Anterior cingulate cortex (tissue), 58 donors: ENCODE measurements around the gene DAZAP1.

Experiments
- DNase-seq, 58 donors: peaks; one replicate each; lab custom pipeline; 2025; lab: John Stamatoyannopoulos, UW

The DAZAP1 gene

GRCh38 chr19:1452802-1453524, 45.6 kb downstream of the DAZAP1 start:
- peak in 2 of 58 donors; percentile 24 to 54 for DNase-seq

- DNase-seq: peak; percentile 37 to 98 (median 93)
Observed at GRCh38 chr19:1453525-1454364, 46.4 kb downstream of the DAZAP1 start.

GRCh38 chr19:1455002-1455335, 47.6 kb downstream of the DAZAP1 start:
- DNase-seq: no peak

GRCh38 chr19:1455336-1456120, 48.1 kb downstream of the DAZAP1 start:
- peak in 14 of 58 donors; percentile 8 to 73 (median 28) for DNase-seq

GRCh38 chr19:1456121-1456900, 48.9 kb downstream of the DAZAP1 start:
- DNase-seq: no peak

GRCh38 chr19:1457031-1457739, 49.8 kb downstream of the DAZAP1 start:
- no peak for DNase-seq

GRCh38 chr19:1457892-1458291, 50.5 kb downstream of the DAZAP1 start:
- no peak for DNase-seq

- no peak for DNase-seq
Observed at GRCh38 chr19:1459479-1459878, 52.1 kb downstream of the DAZAP1 start.

GRCh38 chr19:1460033-1460995, 52.9 kb downstream of the DAZAP1 start:
- DNase-seq: no peak

- no peak for DNase-seq
Observed at GRCh38 chr19:1461862-1462261, 54.5 kb downstream of the DAZAP1 start.

GRCh38 chr19:1465191-1466016, 58.0 kb downstream of the DAZAP1 start:
- peak in 10 of 58 donors; percentile 12 to 50 (median 35) for DNase-seq

- DNase-seq: no peak
Observed at GRCh38 chr19:1466018-1466460, 58.7 kb downstream of the DAZAP1 start.

GRCh38 chr19:1466461-1467214, 59.3 kb downstream of the DAZAP1 start:
- no peak for DNase-seq

- DNase-seq: no peak
Observed at GRCh38 chr19:1467215-1467489, 59.8 kb downstream of the DAZAP1 start.

GRCh38 chr19:1467490-1468273, 60.3 kb downstream of the DAZAP1 start:
- no peak for DNase-seq

GRCh38 chr19:1468274-1468820, 61.0 kb downstream of the DAZAP1 start:
- DNase-seq: no peak
